OCI-LY7 (cell line): ENCODE measurements around the gene VAT1L.

Source experiments
- CTCF ChIP-seq: fragments of 200-600 bp; sonication (generic); conservative IDR thresholded peaks from 2 replicates; pipeline ENCODE4 v1.5.1; 2014; ENCODE audit warnings: mild to moderate bottlenecking, antibody characterized with exemption, low read length, moderate library complexity, mixed read lengths
- EZH2phosphoT487 ChIP-seq: fragments of 200-600 bp; sonication (generic); IDR thresholded peaks from 2 replicates; pipeline ENCODE4 v1.6.1; 2018; ENCODE audit warnings: low read depth, borderline replicate concordance, mild to moderate bottlenecking, mixed run types, antibody characterized with exemption, low read length, moderate library complexity, mixed read lengths

GRCh38 chr16:77858060-77858459, 69.7 kb downstream of the VAT1L start:
- no peak for TF ChIP-seq CTCF
- TF ChIP-seq EZH2phosphoT487 = no peak
